Liver (tissue), 9 donors: ENCODE results near the gene RPUSD2. TPM values are rescaled to one million over a fixed set of nuclear protein-coding genes. Genes with fewer than 3 reads are reported as not detected.
A peak's percentile ranks its signal among the peaks of the same experiment; 100 is the strongest.
"Not testable (repeated sequence)": the region's sequence is repeated elsewhere in the genome, so short reads cannot be mapped to it uniquely, and the experiment has no call there.

Experiments
- DNase-seq: peaks from one replicate; pipeline ENCODE4 v3.0.0-alpha.2; 2017; ENCODE audit warnings: low spot score
- H3K27ac ChIP-seq, 2 donors: one replicate each; pipeline ENCODE4 v1.7.0; 2013; ENCODE audit warnings: inconsistent platforms in 2 of 2, low read length in 2 of 2, control low read depth in 1 of 2, low read depth in 1 of 2, mild to moderate bottlenecking in 1 of 2
- H3K27me3 ChIP-seq, 4 donors: one replicate each; pipeline versions ENCODE4 v1.6.1 to v1.7.0; 2013; ENCODE audit warnings: low read length in 3 of 4, inconsistent platforms in 1 of 4, mild to moderate bottlenecking in 1 of 4, moderate library complexity in 1 of 4; ENCODE audit not compliant: control insufficient read depth in 4 of 4, insufficient read depth in 4 of 4
- H3K36me3 ChIP-seq, 4 donors: one replicate each; pipeline versions ENCODE4 v1.6.1 to v1.7.0; 2013; ENCODE audit warnings: low read length in 3 of 4, mild to moderate bottlenecking in 3 of 4, low read depth in 1 of 4, moderate library complexity in 1 of 4; ENCODE audit not compliant: control insufficient read depth in 4 of 4, insufficient read depth in 3 of 4
- H3K4me1 ChIP-seq, 4 donors: one replicate each; pipeline versions ENCODE4 v1.6.1 to v1.7.0; 2013; ENCODE audit warnings: low read length in 3 of 4, mild to moderate bottlenecking in 3 of 4, moderate library complexity in 1 of 4; ENCODE audit not compliant: control insufficient read depth in 4 of 4, insufficient read depth in 4 of 4
- H3K4me3 ChIP-seq, 3 donors: one replicate each; pipeline versions ENCODE4 v1.6.1 to v1.7.0; 2013; ENCODE audit warnings: low read length in 3 of 3, control low read depth in 1 of 3, low read depth in 1 of 3, mild to moderate bottlenecking in 1 of 3
- H3K9ac ChIP-seq, 2 donors: one replicate each; pipeline ENCODE4 v1.7.0; 2013; ENCODE audit warnings: low read length in 2 of 2, mild to moderate bottlenecking in 2 of 2, moderate library complexity in 2 of 2, control low read depth in 1 of 2, low read depth in 1 of 2
- H3K9me3 ChIP-seq, 4 donors: one replicate each; pipeline versions ENCODE4 v1.6.1 to v1.7.0; 2013; ENCODE audit warnings: low read length in 3 of 4; ENCODE audit not compliant: control insufficient read depth in 4 of 4
- CTCF ChIP-seq: fragments of 150-350 bp; IDR thresholded peaks from 2 replicates; pipeline ENCODE4 v1.5.1; 2017; ENCODE audit warnings: improper control_type of control experiment, low read depth, low read length; ENCODE audit not compliant: missing input control
- EGR1 ChIP-seq, 2 donors: IDR thresholded peaks; 2 replicates each; pipeline ENCODE4 v1.6.1; 2016 to 2018; ENCODE audit warnings: antibody characterized with exemption in 2 of 2, low read depth in 2 of 2
- FOXA1 ChIP-seq: IDR thresholded peaks from 2 replicates; pipeline ENCODE4 v1.6.1; 2016; ENCODE audit warnings: antibody characterized with exemption
- GABPA ChIP-seq, 2 donors: IDR thresholded peaks in 1 of 2; conservative IDR thresholded peaks in 1 of 2; 2 replicates each; pipeline ENCODE4 v1.6.1; 2016; ENCODE audit warnings: antibody characterized with exemption in 2 of 2, mild to moderate bottlenecking in 1 of 2, moderate library complexity in 1 of 2
- HNF4A ChIP-seq, 2 donors: conservative IDR thresholded peaks; 2 replicates each; pipeline ENCODE4 v1.6.1; 2016; ENCODE audit warnings: antibody characterized with exemption in 2 of 2, mild to moderate bottlenecking in 2 of 2
- HNF4G ChIP-seq: IDR thresholded peaks from 2 replicates; pipeline ENCODE4 v1.6.1; 2016; ENCODE audit warnings: antibody characterized with exemption
- JUND ChIP-seq, 2 donors: IDR thresholded peaks; 2 replicates each; pipeline ENCODE4 v1.6.1; 2016; ENCODE audit warnings: antibody characterized with exemption in 2 of 2
- NR2F2 ChIP-seq: IDR thresholded peaks from 2 replicates; pipeline ENCODE4 v1.6.1; 2016; ENCODE audit warnings: antibody characterized with exemption
- RAD21 ChIP-seq, 2 donors: IDR thresholded peaks; 2 replicates each; pipeline ENCODE4 v1.6.1; 2016; ENCODE audit warnings: antibody characterized with exemption in 2 of 2, mild to moderate bottlenecking in 2 of 2
- REST ChIP-seq: IDR thresholded peaks from 2 replicates; pipeline ENCODE4 v1.6.1; 2016; ENCODE audit warnings: antibody characterized with exemption, mild to moderate bottlenecking
- RXRA ChIP-seq, 2 donors: IDR thresholded peaks; 2 replicates each; pipeline ENCODE4 v1.6.1; 2017 to 2018; ENCODE audit warnings: antibody characterized with exemption in 2 of 2, mild to moderate bottlenecking in 1 of 2
- SP1 ChIP-seq: IDR thresholded peaks from 2 replicates; pipeline ENCODE4 v1.6.1; 2018; ENCODE audit warnings: antibody characterized with exemption, mild to moderate bottlenecking
- TAF1 ChIP-seq: conservative IDR thresholded peaks from 2 replicates; pipeline ENCODE4 v1.6.1; 2016; ENCODE audit warnings: antibody characterized with exemption, mild to moderate bottlenecking
- YY1 ChIP-seq: IDR thresholded peaks from 2 replicates; pipeline ENCODE4 v1.6.1; 2016; ENCODE audit warnings: antibody characterized with exemption, mild to moderate bottlenecking
- WGBS: extraction: QIAGEN DNeasy Blood & Tissue Kit; methylation state at CpG from one replicate; pipeline ENCODE4 v1.1.7; 2013; 5-methylcytosine and 5-hydroxymethylcytosine counted together
- polyA plus RNA-seq, 2 donors: library from polyadenylated mRNA; stranded (reverse) in 1 of 2; unstranded in 1 of 2; fragments of 200-250 nt in 1 of 2; fragments of >200 nt in 1 of 2; fragmentation: Nextera tagmentation in 1 of 2; extraction: Ambion mirVana in 1 of 2; gene quantifications; one replicate each; pipeline versions ENCODE4 v1.2.1 to v1.2.3, GENCODE V29; 2013 to 2015
- total RNA-seq, 2 donors: library from RNA; depleted of rRNA; stranded (reverse); fragments of >200 nt; gene quantifications; one replicate each; pipeline ENCODE4 v1.2.3, GENCODE V29; 2014
- TF ChIP-seq, protein P1 (sequence below): IDR thresholded peaks from 2 replicates; pipeline ENCODE4 v1.6.1; 2016; ENCODE audit warnings: antibody characterized with exemption
- TF ChIP-seq, protein P2 (sequence below): IDR thresholded peaks from 2 replicates; pipeline ENCODE4 v1.6.1; 2016; ENCODE audit warnings: antibody characterized with exemption
- donor health status: healthy.
- donor health status: healthy.
- donor health status: healthy.
- donor health status: healthy.
- donor health status: healthy.

Gene RPUSD2
- total and polyA plus RNA-seq, 4 donors, result 5.3 to 7.6 (median 6.6) TPM

GRCh38 chr15:40565333-40566238 is 3.5 kb upstream of the RPUSD2 start (continued):
- TF ChIP-seq, protein P1, sequence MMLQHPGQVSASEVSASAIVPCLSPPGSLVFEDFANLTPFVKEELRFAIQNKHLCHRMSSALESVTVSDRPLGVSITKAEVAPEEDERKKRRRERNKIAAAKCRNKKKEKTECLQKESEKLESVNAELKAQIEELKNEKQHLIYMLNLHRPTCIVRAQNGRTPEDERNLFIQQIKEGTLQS, result no peak
- TF ChIP-seq, protein P2, sequence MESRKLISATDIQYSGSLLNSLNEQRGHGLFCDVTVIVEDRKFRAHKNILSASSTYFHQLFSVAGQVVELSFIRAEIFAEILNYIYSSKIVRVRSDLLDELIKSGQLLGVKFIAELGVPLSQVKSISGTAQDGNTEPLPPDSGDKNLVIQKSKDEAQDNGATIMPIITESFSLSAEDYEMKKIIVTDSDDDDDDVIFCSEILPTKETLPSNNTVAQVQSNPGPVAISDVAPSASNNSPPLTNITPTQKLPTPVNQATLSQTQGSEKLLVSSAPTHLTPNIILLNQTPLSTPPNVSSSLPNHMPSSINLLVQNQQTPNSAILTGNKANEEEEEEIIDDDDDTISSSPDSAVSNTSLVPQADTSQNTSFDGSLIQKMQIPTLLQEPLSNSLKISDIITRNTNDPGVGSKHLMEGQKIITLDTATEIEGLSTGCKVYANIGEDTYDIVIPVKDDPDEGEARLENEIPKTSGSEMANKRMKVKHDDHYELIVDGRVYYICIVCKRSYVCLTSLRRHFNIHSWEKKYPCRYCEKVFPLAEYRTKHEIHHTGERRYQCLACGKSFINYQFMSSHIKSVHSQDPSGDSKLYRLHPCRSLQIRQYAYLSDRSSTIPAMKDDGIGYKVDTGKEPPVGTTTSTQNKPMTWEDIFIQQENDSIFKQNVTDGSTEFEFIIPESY, result no peak
- TF ChIP-seq SP1 (no peak), RXRA (IDR thresholded peaks at IDR 0.05) (no peak)

DNA sequence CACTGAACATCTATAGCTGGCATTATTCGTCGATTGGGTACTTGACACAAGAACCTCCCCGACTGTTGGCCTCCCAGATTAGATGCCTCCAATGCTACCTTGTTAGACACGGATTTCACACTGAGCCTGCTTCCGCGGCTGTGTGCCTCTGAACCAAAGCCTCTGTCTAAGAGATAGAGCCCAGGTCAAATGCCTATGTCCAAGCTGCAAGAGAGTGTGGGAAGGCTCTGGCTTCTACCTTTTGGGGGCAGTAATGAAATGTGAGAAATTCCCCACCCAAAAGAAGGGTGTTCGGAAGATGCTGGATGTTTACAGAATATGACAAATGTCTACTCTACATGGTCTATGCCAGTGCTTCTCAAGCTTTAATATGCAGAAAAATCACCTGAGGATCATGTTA is 2.0 kb upstream of the RPUSD2 start:
- no peaks in the 10 kb centered on the region for H3K9me3 ChIP-seq
- TF ChIP-seq RAD21 (IDR thresholded peaks at IDR 0.05), result peak; percentile 35 to 58
- peak; percentile 8 for TF ChIP-seq CTCF
- no peak for TF ChIP-seq SP1
- TF ChIP-seq HNF4A (conservative IDR thresholded peaks at IDR 0.05), result peak in 1 of 2 donors; percentile 11
- DNase-seq, result no peak

GRCh38 chr15:40575113-40575512 is 6.0 kb downstream of the RPUSD2 start:
- H3K27me3 ChIP-seq, result no peaks in the 10 kb centered on the region
- DNase-seq, result no peak
- no peak overlapping the region for H3K27ac ChIP-seq
- no peaks in the 10 kb centered on the region for H3K9me3 ChIP-seq
- H3K4me3 ChIP-seq, result no peak overlapping the region
- peaks cover 0 to 6% (median 6%) of the 10 kb centered on the region in 4 donors for H3K4me1 ChIP-seq
- TF ChIP-seq TAF1 (no peak), EGR1 (IDR thresholded peaks at IDR 0.05; ENCODE audit: low read depth in 2 of 2) (no peak), GABPA (IDR thresholded peaks at IDR 0.05 in 1 of 2, conservative IDR thresholded peaks at IDR 0.05 in 1 of 2) (no peak), HNF4G (no peak), FOXA1 (no peak), NR2F2 (no peak), SP1 (no peak), JUND (IDR thresholded peaks at IDR 0.05) (no peak), REST (no peak), YY1 (no peak), HNF4A (conservative IDR thresholded peaks at IDR 0.05) (no peak), RAD21 (IDR thresholded peaks at IDR 0.05) (no peak)
- TF ChIP-seq, protein P2, result no peak
- H3K9ac ChIP-seq, result no peak overlapping the region
- H3K36me3 ChIP-seq, result peaks cover 0 to 16% (median 13%) of the 10 kb centered on the region in 4 donors

More for the DNA sequence above, 2.0 kb upstream of the RPUSD2 start:
- H3K27ac ChIP-seq, result no peak overlapping the region
- no peak overlapping the region for H3K9ac ChIP-seq
- H3K36me3 ChIP-seq, result peaks cover 4% of the 10 kb centered on the region in 4 donors
- H3K4me1 ChIP-seq, result peaks cover 1 to 34% (median 24%) of the 10 kb centered on the region in 4 donors
- WGBS, result 26% methylated on average over 7 of the region's 7 CpGs
- H3K4me3 ChIP-seq, result no peak overlapping the region
- H3K27me3 ChIP-seq, result no peaks in the 10 kb centered on the region

- not testable (repeated sequence) for DNase-seq, H3K27ac ChIP-seq, H3K4me1 ChIP-seq, H3K9me3 ChIP-seq, H3K27me3 ChIP-seq, H3K9ac ChIP-seq, H3K4me3 ChIP-seq
- peaks cover 0 to 16% (median 10%) of the 10 kb centered on the region in 4 donors for H3K36me3 ChIP-seq
- WGBS, result 98% methylated on average over 5 of the region's 5 CpGs
Measured at GRCh38 chr15:40576914-40577313, 7.8 kb downstream of the RPUSD2 start.
